Activated naive CD8-positive, alpha-beta T cell treated with anti-CD3 and anti-CD28 coated beads for 36 hours (primary cell): ENCODE results near the gene RPP25. TPM values are rescaled to one million over a fixed set of nuclear protein-coding genes. Genes with fewer than 3 reads are reported as not detected.
"Not testable (repeated sequence)": the region's sequence is repeated elsewhere in the genome, so short reads cannot be mapped to it uniquely, and the experiment has no call there.

Source experiments
- DNase-seq: peaks from one replicate; pipeline ENCODE4 v3.0.0; 2021
- H3K27ac Mint-ChIP-seq: one replicate; pipeline ENCODE4 v1.8.0; 2022; ENCODE audit warnings: mild to moderate bottlenecking, moderate library complexity, mixed read lengths
- H3K27me3 Mint-ChIP-seq: one replicate; pipeline ENCODE4 v1.8.0; 2022; ENCODE audit warnings: mild to moderate bottlenecking, mixed read lengths
- H3K36me3 Mint-ChIP-seq: one replicate; pipeline ENCODE4 v1.8.0; 2021; ENCODE audit warnings: mild to moderate bottlenecking, mixed read lengths
- H3K4me1 Mint-ChIP-seq: one replicate; pipeline ENCODE4 v1.8.0; 2021; ENCODE audit warnings: mixed read lengths
- H3K4me3 Mint-ChIP-seq: one replicate; pipeline ENCODE4 v1.8.0; 2022; ENCODE audit warnings: mild to moderate bottlenecking, moderate library complexity, mixed read lengths
- H3K9me3 Mint-ChIP-seq: one replicate; pipeline ENCODE4 v1.8.0; 2022; ENCODE audit warnings: mixed read lengths
- total RNA-seq, 2 experiments: library from RNA; stranded (reverse); gene quantifications; one replicate each; pipeline ENCODE4 v1.2.3, GENCODE V29; 2021

The RPP25 gene
- total RNA-seq, 2 experiments from 2014 or later = 9.4 to 10.0 TPM

DNA sequence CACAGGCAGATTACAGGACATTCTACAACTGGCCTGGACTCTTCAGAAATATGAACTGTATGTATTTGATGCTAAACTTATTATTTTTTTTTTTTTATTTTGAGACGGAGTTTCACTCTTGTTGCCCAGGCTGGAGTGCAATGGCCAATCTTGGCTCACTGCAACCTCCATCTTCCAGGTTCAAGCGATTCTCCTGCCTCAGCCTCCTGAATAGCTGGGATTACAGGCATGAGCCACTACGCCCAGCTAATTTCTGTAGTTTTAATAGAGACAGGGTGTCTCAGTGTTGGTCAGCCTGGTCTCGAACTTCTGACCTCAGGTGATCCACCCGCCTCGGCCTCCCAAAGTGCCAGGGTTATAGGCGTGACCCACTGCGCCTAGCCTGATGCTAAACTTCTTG is 42.8 kb downstream of the RPP25 start:
- not testable (repeated sequence) for H3K4me1 Mint-ChIP-seq, H3K27ac Mint-ChIP-seq

GRCh38 chr15:74913041-74913440 is 43.5 kb downstream of the RPP25 start:
- H3K27ac Mint-ChIP-seq = no peak overlapping the region
- no peaks in the 10 kb centered on the region for H3K27me3 Mint-ChIP-seq
- DNase-seq = no peak
- H3K9me3 Mint-ChIP-seq = no peaks in the 10 kb centered on the region
- no peaks in the 10 kb centered on the region for H3K4me1 Mint-ChIP-seq
- H3K4me3 Mint-ChIP-seq = no peak overlapping the region
- H3K36me3 Mint-ChIP-seq = peaks cover 18% of the 10 kb centered on the region

More for the DNA sequence above, 42.8 kb downstream of the RPP25 start:
- DNase-seq, H3K4me3 Mint-ChIP-seq, H3K27me3 Mint-ChIP-seq, H3K9me3 Mint-ChIP-seq: not testable (repeated sequence)
- H3K36me3 Mint-ChIP-seq = peaks cover 22% of the 10 kb centered on the region

DNA sequence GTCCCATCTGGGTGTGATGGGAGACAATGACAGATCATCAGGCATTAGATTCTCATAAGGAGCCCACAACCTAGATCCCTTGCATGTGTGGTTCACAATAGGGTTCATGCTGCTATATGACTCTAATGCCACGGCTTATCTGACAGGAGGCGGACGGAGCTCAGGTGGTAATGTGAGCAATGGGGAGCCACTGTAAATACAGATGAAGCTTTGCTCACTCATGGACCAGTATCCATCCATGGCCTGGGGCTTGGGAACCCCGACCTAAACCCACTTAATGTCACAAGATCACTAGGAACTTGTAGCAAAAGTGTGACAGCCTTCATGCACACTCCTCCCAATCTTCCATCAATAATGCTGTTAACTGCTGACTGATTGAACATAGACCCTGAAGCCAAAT is 47.9 kb downstream of the RPP25 start:
- no peaks in the 10 kb centered on the region for H3K27me3 Mint-ChIP-seq
- DNase-seq = no peak
- H3K4me3 Mint-ChIP-seq = no peak overlapping the region
- peaks cover 25% of the 10 kb centered on the region for H3K4me1 Mint-ChIP-seq
- peaks cover 24% of the 10 kb centered on the region for H3K36me3 Mint-ChIP-seq
- H3K27ac Mint-ChIP-seq = no peak overlapping the region
- H3K9me3 Mint-ChIP-seq = no peaks in the 10 kb centered on the region

DNA sequence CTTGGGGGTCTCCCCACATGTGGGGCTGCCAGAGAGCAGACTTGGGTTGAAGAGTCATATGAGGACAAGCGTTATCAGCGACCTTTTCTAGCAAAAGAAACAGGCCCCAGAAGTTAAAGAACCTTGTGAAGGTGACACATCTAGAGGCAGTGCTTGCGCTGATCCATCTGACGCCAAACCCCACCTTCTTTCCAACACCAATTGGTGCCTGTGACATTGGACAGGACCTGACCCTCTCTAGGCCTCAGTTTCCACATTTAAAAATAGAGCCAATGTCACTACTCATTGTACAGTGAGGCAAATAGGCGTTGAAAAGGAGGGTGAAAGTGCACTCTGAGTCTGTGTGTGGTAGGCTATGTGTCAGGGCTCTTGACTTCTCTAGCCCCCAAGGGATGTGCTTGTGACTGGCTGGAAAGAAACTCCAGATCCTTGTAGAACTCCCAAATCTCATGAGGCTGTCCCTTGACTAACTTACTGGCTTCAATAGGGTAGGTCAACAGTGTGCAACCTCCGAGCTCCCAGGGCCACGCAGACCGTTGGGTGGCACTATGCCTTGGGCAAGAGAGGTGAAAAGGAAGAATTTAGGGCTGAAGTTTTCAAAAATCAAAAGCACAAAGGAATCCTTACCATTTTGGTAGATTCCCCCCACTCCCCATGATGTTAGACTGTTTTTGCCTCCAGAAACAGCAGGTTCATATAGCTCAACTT is 49.3 kb downstream of the RPP25 start:
- peaks cover 26% of the 10 kb centered on the region for H3K4me1 Mint-ChIP-seq
- no peak for DNase-seq
- H3K36me3 Mint-ChIP-seq = peaks cover 27% of the 10 kb centered on the region
- H3K9me3 Mint-ChIP-seq = no peaks in the 10 kb centered on the region
- no peaks in the 10 kb centered on the region for H3K27me3 Mint-ChIP-seq
- H3K4me3 Mint-ChIP-seq = peak overlapping the region; percentile 92
- H3K27ac Mint-ChIP-seq = peak overlapping the region; percentile 89

GRCh38 chr15:74906450-74907162 is 50.0 kb downstream of the RPP25 start, which contains the start of gene FAM219B:
Gene FAM219B (minus strand): TSS chr15:74906851. CDS start chr15:74906800, 51 bp downstream.
- peak; percentile 81 for DNase-seq
- Mint-ChIP-seq H3K4me3 (peak within 1 kb of the TSS; percentile 92), H3K27ac (peak within 1 kb of the TSS; percentile 89), H3K4me1 (peaks cover 29% of the 10 kb centered on the region), H3K9me3 (no peaks in the 10 kb centered on the region), H3K27me3 (no peaks in the 10 kb centered on the region), H3K36me3 (peaks cover 27% of the 10 kb centered on the region)

DNA sequence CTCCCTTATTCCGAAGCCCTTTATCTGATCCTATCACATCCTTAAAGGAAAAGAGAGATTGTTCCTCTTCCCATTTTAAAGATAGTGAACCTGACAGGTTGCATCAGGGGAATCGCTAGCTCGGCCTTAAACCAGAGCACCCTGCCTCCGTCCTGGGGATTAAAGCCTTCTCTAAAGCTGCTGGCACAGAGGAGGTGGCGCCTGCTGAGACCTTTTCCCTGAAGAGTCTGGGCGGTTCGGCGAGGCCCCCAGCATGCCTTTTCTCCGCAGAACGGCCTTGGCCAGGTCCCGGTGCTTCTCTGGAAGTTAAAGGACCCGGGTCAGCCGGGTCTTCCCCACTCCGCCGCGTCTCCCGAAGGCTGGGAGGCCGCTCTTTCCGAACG is 50.5 kb downstream of the RPP25 start:
- Mint-ChIP-seq H3K9me3 (no peaks in the 10 kb centered on the region), H3K27ac (peak overlapping the region; percentile 70), H3K36me3 (peaks cover 27% of the 10 kb centered on the region), H3K4me1 (peaks cover 29% of the 10 kb centered on the region), H3K27me3 (no peaks in the 10 kb centered on the region), H3K4me3 (peak overlapping the region; percentile 92)
- no peak for DNase-seq

Other genes starting within 250 kb of the RPP25 start
- 1 to 10 TPM; 4.7 to 4.9 TPM for gene CYP1A1, start 231.2 kb downstream of the RPP25 start, total RNA-seq
- not detected for gene CYP1A2, start 207.9 kb downstream of the RPP25 start, total RNA-seq
- 100 to 1,000 TPM; 308 to 310 TPM for gene CSK, start 174.7 kb downstream of the RPP25 start, total RNA-seq
- gene LMAN1L, start 143.9 kb downstream of the RPP25 start, total RNA-seq = under 1 TPM; 0.14 to 0.33 TPM
- under 1 TPM in 1 of 2 experiments, not detected in 1; 0.19 TPM for gene CPLX3, start 130.1 kb downstream of the RPP25 start, total RNA-seq
- 10 to 100 TPM; 41.1 to 49.9 TPM for gene ULK3, start 113.6 kb downstream of the RPP25 start, total RNA-seq
- gene SCAMP2, start 83.4 kb downstream of the RPP25 start, total RNA-seq = 10 to 100 TPM; 57.5 to 59.6 TPM
- 10 to 100 TPM; 71.4 to 73.2 TPM for gene MPI, start 66.7 kb downstream of the RPP25 start, total RNA-seq
- gene FAM219B, start 49.9 kb downstream of the RPP25 start, total RNA-seq = 10 to 100 TPM; 31.5 to 37.6 TPM
- gene COX5A, start 18.7 kb downstream of the RPP25 start, total RNA-seq = 100 to 1,000 TPM; 352 to 363 TPM
- under 1 TPM; 0.44 to 0.58 TPM for gene SCAMP5, start 38.8 kb upstream of the RPP25 start, total RNA-seq
- gene PPCDC, start 66.8 kb upstream of the RPP25 start, total RNA-seq = 10 to 100 TPM; 29.4 to 33.7 TPM
- gene C15orf39, start 245.1 kb upstream of the RPP25 start, total RNA-seq = 10 to 100 TPM; 34.3 to 35.7 TPM